Choroid plexus epithelial cell (primary cell): ENCODE data around the gene SREBF2.

Experiments
- DNase-seq: peaks from one replicate; pipeline ENCODE4 v3.0.0-alpha.2; 2010; ENCODE audit warnings: low read depth
- H3K4me3 ChIP-seq: 2 replicates; pipeline ENCODE4 v1.5.1; 2011; ENCODE audit warnings: low read depth, mild to moderate bottlenecking, control low read depth, low read length, moderate library complexity
- CTCF ChIP-seq: conservative IDR thresholded peaks from 2 replicates; pipeline ENCODE4 v1.5.1; 2011; ENCODE audit warnings: low read depth, mild to moderate bottlenecking, control low read depth, inconsistent platforms, low read length, moderate library complexity

Gene SREBF2

DNA sequence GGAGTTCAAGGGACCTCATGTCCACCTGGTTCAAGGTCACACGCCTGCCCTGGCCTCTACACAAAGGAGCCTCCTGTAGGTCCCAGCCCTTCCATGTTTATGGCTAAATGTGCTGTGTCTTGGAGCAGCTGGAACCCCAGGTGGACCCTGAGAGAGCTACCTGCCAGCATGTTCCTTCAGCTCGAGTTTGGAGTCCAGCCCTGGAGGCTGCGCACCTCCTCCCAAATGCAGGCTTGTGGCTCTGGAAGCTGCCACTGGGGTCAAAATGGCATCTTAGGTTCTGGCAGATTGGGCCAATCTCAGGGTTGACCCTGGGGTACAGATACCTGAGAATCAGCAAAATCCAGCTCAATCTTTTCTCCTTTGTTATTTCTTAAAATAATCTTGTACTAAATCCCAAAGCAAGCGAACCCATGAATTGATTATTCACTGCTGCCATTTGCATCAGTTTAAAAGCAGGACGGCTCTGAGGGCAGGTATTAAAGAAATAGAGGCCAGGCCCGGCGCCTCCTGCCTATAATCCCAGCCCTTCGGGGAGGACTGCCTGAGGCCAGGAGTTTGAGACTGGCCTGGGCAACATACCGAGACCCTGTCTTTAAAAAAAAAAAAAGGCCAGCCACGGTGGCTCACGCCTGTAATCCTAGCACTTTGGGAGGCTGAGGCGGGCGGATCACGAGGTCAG lies 90.8 kb downstream of the SREBF2 start:
- no peak for TF ChIP-seq CTCF
- H3K4me3 ChIP-seq = no peak overlapping the region
- DNase-seq = no peak

DNA sequence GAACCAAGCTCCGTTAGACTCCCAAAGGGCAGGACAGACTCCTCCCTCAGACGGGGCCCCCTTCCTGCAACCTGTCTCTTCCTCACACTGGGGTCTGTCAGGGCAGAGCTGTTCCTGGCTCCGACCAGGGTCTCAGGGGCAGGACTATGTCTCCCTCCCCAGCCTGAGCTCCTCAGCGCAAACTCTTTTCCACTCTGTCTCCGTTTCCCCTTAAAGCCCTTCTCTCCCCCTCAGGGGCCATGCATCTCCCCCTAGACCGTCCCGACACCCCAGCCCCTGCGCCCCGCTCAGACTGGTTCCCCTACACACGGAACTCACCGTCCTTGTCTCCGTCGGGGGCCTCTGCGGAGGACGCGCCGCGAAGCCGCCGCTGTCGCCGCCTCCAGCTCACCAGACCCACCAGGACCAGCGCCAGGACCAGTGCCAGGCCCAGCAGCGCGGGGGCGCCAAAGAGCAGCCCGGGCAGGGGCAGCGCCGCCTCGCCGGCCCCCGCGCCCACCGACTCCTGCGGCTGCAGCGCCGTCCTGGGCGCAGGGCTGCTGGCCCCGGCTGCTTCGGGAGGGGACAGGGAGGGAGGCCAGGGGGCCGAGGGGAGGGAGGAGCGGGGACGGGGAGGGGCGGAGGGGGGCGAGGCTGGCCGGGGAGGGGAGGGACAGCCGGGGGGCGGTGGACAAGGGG lies 93.0 kb downstream of the SREBF2 start:
- H3K4me3 ChIP-seq = peak overlapping the region; percentile 36
- peak; percentile 40 for DNase-seq
- peak; percentile 60 for TF ChIP-seq CTCF

GRCh38 chr22:41927813-41928212 lies 94.9 kb downstream of the SREBF2 start:
- DNase-seq = no peak
- H3K4me3 ChIP-seq = no peak overlapping the region
- TF ChIP-seq CTCF = no peak

- no peak overlapping the region for H3K4me3 ChIP-seq
- no peak for DNase-seq
- TF ChIP-seq CTCF = no peak
Measured at GRCh38 chr22:41928593-41929417, 95.9 kb downstream of the SREBF2 start.

GRCh38 chr22:41929418-41929810 lies 96.5 kb downstream of the SREBF2 start:
- no peak for DNase-seq
- H3K4me3 ChIP-seq = no peak overlapping the region
- no peak for TF ChIP-seq CTCF

- no peak for TF ChIP-seq CTCF
- DNase-seq = no peak
- no peak overlapping the region for H3K4me3 ChIP-seq
Measured at GRCh38 chr22:41931701-41932269, 98.9 kb downstream of the SREBF2 start.
